Measurements from ENCODE around the gene ZNF438. TPM values are rescaled to one million over a fixed set of nuclear protein-coding genes. Genes with fewer than 3 reads are reported as not detected.

ZNF438 gene
- total RNA-seq, 1 experiment from 2014 or later: 2.6 TPM

- no peak for DNase-seq (ENCODE audit: extremely low read depth, low read depth)
Observed at GRCh38 chr10:30861221-30861620, 170.4 kb downstream of the ZNF438 start.

DNA sequence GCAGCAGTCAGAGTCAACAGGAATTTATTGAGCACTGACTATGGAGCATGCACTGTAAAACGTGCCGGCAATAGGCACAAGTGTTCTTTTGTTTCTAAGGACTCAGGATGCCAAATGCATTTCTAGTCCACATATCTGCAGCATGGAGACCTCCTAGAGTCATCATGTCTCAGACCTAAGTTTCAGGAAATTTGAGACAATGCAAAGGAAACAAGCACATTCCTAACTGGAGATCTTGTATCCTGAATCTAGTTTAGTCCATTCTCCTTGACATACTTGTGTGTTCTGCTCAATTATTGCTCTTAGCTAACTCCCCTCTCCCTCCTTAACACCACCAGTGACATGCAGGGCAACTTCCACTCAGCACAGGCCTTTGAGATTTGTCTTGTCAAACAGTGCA is 173.2 kb downstream of the ZNF438 start:
- no peak for DNase-seq (ENCODE audit: extremely low read depth, low read depth)

DNA sequence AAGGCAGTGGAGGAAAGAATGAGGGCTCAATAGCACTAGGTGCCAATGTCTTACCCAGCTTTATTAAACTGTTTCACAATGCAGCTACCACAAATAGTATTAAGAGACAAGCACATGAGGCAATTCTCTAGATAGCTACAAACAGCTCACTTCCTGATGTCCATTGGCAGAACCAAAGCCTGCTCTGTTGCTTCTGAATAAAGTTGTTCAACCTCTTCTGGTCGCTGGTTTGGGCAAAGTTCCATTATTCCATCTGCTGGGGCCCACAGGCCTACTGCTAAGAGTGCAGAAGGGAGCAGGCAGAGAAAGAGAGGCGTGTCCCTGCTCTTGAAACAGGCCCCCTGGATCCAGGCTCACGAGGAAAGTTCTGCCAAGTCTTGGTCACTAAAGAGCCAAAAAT is 173.9 kb downstream of the ZNF438 start:
- DNase-seq (ENCODE audit: extremely low read depth, low read depth): no peak

- no peak for DNase-seq (ENCODE audit: extremely low read depth, low read depth)
Observed at GRCh38 chr10:30855131-30855530, 176.5 kb downstream of the ZNF438 start.

DNA sequence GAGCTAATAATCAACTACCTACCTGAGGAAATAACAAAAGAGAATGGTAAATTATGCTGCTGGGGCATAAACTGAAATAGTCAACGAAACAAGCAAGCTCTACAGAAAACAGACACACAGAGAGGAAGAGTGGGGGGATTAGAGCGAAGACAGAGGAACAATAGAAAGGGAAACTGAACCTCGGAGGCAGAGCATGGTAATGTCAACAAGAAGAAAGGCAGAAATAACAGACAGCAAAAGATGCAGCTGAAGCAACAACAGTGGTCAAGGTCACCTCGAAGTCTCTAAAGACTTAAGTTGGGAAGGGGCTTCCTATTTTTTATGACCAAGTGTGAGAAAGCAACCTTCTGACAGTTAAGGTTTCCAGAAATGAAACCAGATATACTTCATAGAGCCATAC is 177.0 kb downstream of the ZNF438 start:
- DNase-seq (ENCODE audit: extremely low read depth, low read depth): no peak

- DNase-seq (ENCODE audit: extremely low read depth, low read depth): no peak
Observed at GRCh38 chr10:30853066-30853465, 178.6 kb downstream of the ZNF438 start.

DNA sequence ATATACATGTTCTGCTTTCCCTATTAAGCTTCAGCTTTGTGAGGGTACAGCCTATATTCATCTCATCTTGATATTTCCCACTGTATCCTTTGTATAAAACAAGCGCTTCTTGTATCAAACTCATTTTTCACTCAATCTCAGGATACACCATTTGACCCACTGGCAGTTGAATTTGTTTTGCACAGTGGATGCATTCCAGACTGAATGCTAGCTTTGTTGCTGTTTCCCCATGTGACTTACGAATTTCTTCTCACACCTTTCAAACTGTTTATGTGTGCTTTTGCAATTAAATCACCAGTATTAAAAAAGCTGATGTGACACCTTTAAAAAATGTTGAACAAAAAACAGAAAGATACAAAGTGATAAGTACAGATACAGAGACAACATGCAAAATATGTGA is 180.9 kb downstream of the ZNF438 start:
- no peak for DNase-seq (ENCODE audit: extremely low read depth, low read depth)

GRCh38 chr10:30849231-30850035 is 182.2 kb downstream of the ZNF438 start:
- no peak for DNase-seq (ENCODE audit: extremely low read depth, low read depth)

GRCh38 chr10:30848396-30849032 is 183.2 kb downstream of the ZNF438 start:
- DNase-seq (ENCODE audit: extremely low read depth, low read depth): no peak

DNA sequence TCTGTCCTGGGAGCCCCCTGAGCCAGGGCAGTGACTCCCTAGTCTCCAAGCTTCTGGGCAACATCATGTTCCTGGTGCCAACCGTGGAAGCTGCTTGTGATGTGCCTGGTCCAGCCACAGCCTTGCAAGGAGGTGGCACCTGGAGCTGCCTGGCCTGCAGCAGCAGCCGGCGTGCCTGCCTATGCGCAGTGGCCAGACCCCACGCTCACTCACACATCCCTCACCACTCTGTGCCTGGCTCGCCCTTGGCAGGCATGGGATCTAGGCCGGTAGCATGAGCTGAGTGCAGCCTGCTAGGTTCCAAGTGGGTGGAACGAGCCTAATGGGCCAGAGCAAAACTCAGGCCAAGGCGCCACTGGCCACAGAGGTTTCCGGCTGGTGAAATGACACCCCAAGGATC is 184.0 kb downstream of the ZNF438 start:
- no peak for DNase-seq (ENCODE audit: extremely low read depth, low read depth)

DNA sequence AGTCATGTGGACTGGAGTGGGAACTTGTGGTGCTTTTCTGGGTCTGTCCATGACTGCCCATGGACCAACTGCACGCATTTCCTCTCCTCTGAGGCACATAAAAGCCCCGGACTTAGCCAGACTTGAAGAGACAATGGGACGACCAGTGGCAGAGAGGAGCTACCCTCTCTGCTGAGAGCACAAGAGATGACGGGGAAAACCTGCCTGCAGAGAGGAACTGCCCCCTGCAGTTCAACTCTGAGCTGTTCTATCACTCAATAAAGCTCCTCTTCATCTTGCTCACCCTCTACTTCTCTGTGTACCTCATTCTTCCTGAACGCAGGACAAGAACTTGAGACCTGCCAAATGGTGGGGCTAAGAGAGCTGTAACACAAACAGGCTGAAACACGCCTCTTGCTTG is 184.5 kb downstream of the ZNF438 start:
- DNase-seq (ENCODE audit: extremely low read depth, low read depth): no peak

- no peak for DNase-seq (ENCODE audit: extremely low read depth, low read depth)
Observed at GRCh38 chr10:30846710-30847109, 185.0 kb downstream of the ZNF438 start.

GRCh38 chr10:30842894-30843293 is 188.8 kb downstream of the ZNF438 start:
- no peak for DNase-seq (ENCODE audit: extremely low read depth, low read depth)

GRCh38 chr10:30842185-30842584 is 189.5 kb downstream of the ZNF438 start:
- no peak for DNase-seq (ENCODE audit: extremely low read depth, low read depth)

DNA sequence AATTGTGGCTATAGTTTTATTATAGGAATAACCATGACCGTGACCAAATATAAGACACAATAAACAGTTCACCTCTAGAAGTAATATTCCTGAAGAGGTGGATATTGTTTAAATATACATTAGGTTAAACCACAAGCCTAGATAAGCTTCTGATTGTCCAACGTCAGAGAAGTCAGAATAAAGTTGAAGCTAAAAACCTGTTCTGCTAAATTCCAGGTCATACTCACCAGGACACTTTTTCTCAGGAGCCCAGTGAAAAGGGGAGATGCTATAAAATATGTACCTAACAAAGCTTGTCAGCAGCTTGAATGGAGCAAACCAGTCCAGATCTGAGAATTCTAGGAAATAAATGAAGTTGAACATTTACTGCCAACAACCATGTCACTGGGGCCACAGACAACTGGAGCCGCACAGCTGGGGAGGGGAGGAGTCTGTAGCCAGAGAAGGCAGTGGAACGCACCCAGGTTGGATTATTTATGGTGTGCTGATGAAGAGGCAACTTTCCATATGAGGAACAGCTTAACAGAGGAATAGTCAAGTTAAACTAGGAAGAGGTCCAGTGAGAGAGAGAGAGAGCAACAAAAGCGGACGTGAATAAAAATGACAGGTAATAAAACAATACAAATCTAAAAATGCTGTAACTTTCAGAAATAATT is 191.1 kb downstream of the ZNF438 start:
- DNase-seq (ENCODE audit: extremely low read depth, low read depth): no peak

GRCh38 chr10:30839652-30840051 is 192.0 kb downstream of the ZNF438 start:
- no peak for DNase-seq (ENCODE audit: extremely low read depth, low read depth)

DNA sequence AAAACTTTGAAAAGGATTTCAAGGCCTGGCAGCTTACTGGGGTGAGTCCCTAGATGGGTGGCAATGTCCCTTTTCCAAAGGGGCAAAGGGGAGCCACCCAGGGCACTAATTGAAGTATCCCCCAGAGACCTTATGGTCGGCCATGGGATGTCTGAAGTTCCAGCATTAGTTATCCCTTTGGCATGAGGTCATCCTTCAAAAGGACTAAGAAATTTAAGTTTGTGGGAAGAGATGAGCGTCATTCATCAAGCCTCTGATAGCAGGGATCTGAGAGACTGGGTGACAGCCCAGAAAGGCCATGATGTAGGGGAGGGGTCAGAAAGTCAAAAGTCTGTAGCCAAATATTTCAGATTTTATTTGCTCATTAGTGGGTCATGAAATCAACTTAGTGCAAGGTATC is 195.3 kb downstream of the ZNF438 start:
- no peak for DNase-seq (ENCODE audit: extremely low read depth, low read depth)

DNA sequence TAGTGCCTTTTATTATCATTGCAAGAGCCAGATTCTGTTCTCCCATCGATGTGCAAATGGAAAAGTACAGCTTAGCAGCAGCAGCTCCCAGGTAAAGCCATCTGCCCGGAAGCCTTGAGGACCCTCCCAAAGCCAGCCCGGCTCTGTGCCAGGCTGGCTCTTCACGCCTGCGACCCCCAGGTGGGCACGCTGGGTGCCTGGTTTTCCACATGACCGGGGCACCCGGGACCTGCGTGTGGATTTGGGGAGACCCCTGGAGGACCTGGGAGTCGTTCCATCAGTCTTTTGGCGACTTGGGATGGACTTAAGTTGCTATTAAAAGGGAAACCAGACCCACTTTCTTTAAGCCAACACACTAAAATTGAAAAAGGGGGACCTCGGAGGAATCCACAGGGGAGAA is 196.5 kb downstream of the ZNF438 start:
- no peak for DNase-seq (ENCODE audit: extremely low read depth, low read depth)

GRCh38 chr10:30834651-30835050 is 197.0 kb downstream of the ZNF438 start:
- DNase-seq (ENCODE audit: extremely low read depth, low read depth): no peak

DNA sequence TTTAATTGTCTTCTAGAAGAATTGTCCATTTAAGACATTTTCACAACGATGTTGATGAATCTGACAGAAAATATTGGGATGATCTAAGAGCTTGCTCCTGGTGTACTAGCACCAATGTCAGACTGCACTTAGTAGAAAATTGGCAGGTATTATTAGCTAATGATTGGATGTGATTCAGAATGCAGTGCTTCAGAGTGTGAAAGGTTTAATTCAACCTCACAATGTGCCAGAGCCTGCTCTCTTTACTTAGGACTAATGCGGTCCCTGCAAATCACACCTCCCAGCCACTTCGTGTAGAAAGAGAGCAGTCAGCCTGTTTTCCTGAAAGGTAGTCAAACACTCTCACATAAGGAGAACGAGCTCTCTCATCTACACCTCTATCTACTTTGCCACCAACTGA is 197.5 kb downstream of the ZNF438 start:
- no peak for DNase-seq (ENCODE audit: extremely low read depth, low read depth)

GRCh38 chr10:30833628-30833970 is 198.1 kb downstream of the ZNF438 start:
- DNase-seq (ENCODE audit: extremely low read depth, low read depth): no peak

Data from NCI-H460 (cell line).